B cell (primary cell): ENCODE results near the gene CSNK1G1. TPM values are rescaled to one million over a fixed set of nuclear protein-coding genes. Genes with fewer than 3 reads are reported as not detected.

Experiments
- ATAC-seq: fragments of 200-7000 bp; cut with Tn5 transposase; one replicate; pipeline ENCODE4 v1.10.0; 2021; ENCODE audit warnings: low read depth, mild to moderate bottlenecking, moderate number of reproducible peaks, moderate library complexity
- CTCF ChIA-PET: fragments of 350-600 bp; sonication (Branson Sonifier 250); formaldehyde crosslinking; loops from one replicate; lab custom pipeline; 2021; ENCODE audit warnings: antibody characterized with exemption, inconsistent platforms; lab: Charles Lee
- POLR2A ChIA-PET: fragments of 350-600 bp; sonication (Branson Sonifier 250); formaldehyde crosslinking; loops from one replicate; lab custom pipeline; 2021; ENCODE audit warnings: antibody characterized with exemption; lab: Charles Lee
- DNase-seq: peaks from one replicate; pipeline ENCODE4 v3.0.0; 2013
- H2AFZ ChIP-seq: 2 replicates; pipeline ENCODE4 v1.6.1; 2012; ENCODE audit warnings: mild to moderate bottlenecking, low read depth, low read length; ENCODE audit not compliant: insufficient read depth, poor library complexity, severe bottlenecking
- H3K27ac ChIP-seq, 2 donors: 1 replicate in 1 of 2; 2 replicates in 1 of 2; pipeline ENCODE4 v1.5.1; 2012 to 2013; ENCODE audit warnings: low read length in 2 of 2, mild to moderate bottlenecking in 2 of 2, moderate library complexity in 1 of 2
- H3K27me3 ChIP-seq, 4 experiments: fragments of 200-600 bp in 1 of 4; sonication (generic) in 1 of 4; replicated peaks in 1 of 4; 1 replicate in 2 of 4; 2 replicates in 2 of 4; pipeline versions ENCODE4 v1.6.1 to v1.7.0; 2013 to 2016; ENCODE audit warnings: low read length in 3 of 4, mild to moderate bottlenecking in 2 of 4, mixed read lengths in 1 of 4, moderate library complexity in 1 of 4; ENCODE audit not compliant: insufficient read depth in 4 of 4, control insufficient read depth in 3 of 4; ENCODE audit errors: control extremely low read depth in 1 of 4
- H3K36me3 ChIP-seq, 2 experiments: replicated peaks in 1 of 2; 1 replicate in 1 of 2; 2 replicates in 1 of 2; pipeline versions ENCODE4 v1.6.1 to v1.7.1; 2013; ENCODE audit warnings: low read length in 1 of 2; ENCODE audit not compliant: insufficient read depth in 2 of 2, control insufficient read depth in 1 of 2; ENCODE audit errors: control extremely low read depth in 1 of 2, extremely low read depth in 1 of 2
- H3K4me1 ChIP-seq, 2 donors: fragments of 200-600 bp in 1 of 2; sonication (generic) in 1 of 2; 1 replicate in 1 of 2; 2 replicates in 1 of 2; pipeline versions ENCODE4 v1.5.1 to v1.6.1; 2013 to 2017; ENCODE audit warnings: low read length in 2 of 2; ENCODE audit not compliant: control insufficient read depth in 2 of 2, insufficient read depth in 2 of 2
- H3K4me2 ChIP-seq: replicated peaks from 2 replicates; pipeline ENCODE3; 2012; ENCODE audit warnings: mild to moderate bottlenecking, low read depth, low read length; ENCODE audit not compliant: poor library complexity, severe bottlenecking
- H3K4me3 ChIP-seq, 5 experiments: fragments of 200-600 bp in 1 of 5; sonication (generic) in 1 of 5; 1 replicate in 3 of 5; 2 replicates in 2 of 5; pipeline versions ENCODE4 v1.5.1 to v1.7.0; 2011 to 2016; ENCODE audit warnings: low read length in 4 of 5, mild to moderate bottlenecking in 4 of 5, low read depth in 2 of 5, control low read depth in 1 of 5, moderate library complexity in 1 of 5; ENCODE audit not compliant: insufficient read depth in 1 of 5; ENCODE audit errors: control extremely low read depth in 1 of 5, extremely low read depth in 1 of 5
- H3K79me2 ChIP-seq: fragments of 200-600 bp; sonication (generic); one replicate; pipeline ENCODE4 v1.6.0; 2016; ENCODE audit warnings: low read length; ENCODE audit not compliant: control insufficient read depth, insufficient read depth
- H3K9ac ChIP-seq: fragments of 200-600 bp; sonication (generic); 2 replicates; pipeline ENCODE4 v1.6.1; 2017; ENCODE audit warnings: mild to moderate bottlenecking, low read length, moderate library complexity
- H3K9me3 ChIP-seq, 3 donors: one replicate each; pipeline versions ENCODE4 v1.6.1 to v1.7.1; 2013; ENCODE audit warnings: low read length in 2 of 3; ENCODE audit not compliant: control insufficient read depth in 2 of 3, insufficient read depth in 1 of 3; ENCODE audit errors: control extremely low read depth in 1 of 3
- H4K20me1 ChIP-seq: 2 replicates; pipeline ENCODE4 v1.6.0; 2012; ENCODE audit warnings: mild to moderate bottlenecking, low read length; ENCODE audit not compliant: insufficient read depth, control insufficient read depth, poor library complexity, severe bottlenecking
- H3K27ac Mint-ChIP-seq: one replicate; pipeline ENCODE4 v1.8.0; 2021; ENCODE audit warnings: mixed read lengths
- H3K27me3 Mint-ChIP-seq: one replicate; pipeline ENCODE4 v1.8.0; 2021; ENCODE audit warnings: mixed read lengths
- H3K4me1 Mint-ChIP-seq: one replicate; pipeline ENCODE4 v1.8.0; 2021; ENCODE audit warnings: mixed read lengths
- H3K4me3 Mint-ChIP-seq: one replicate; pipeline ENCODE4 v1.8.0; 2021; ENCODE audit warnings: mixed read lengths
- H3K9me3 Mint-ChIP-seq: one replicate; pipeline ENCODE4 v1.8.0; 2022; ENCODE audit warnings: mixed read lengths; ENCODE audit not compliant: insufficient read depth
- EZH2 ChIP-seq: IDR thresholded peaks from 2 replicates; pipeline ENCODE4 v1.6.1; 2012; ENCODE audit warnings: borderline replicate concordance, low read depth, mild to moderate bottlenecking, moderate library complexity, low read length; ENCODE audit not compliant: insufficient read depth, poor library complexity, severe bottlenecking
- WGBS: methylation state at CpG from one replicate; pipeline ENCODE4 v1.1.5; 2013; ENCODE audit warnings: missing lambda C conversion rate; ENCODE audit not compliant: insufficient coverage; 5-methylcytosine and 5-hydroxymethylcytosine counted together
- intact Hi-C: fragments of 100-400 bp; cut with micrococcal nuclease; formaldehyde crosslinking; loops from one replicate; pipeline ENCODE4 v1.10.0; 2022
- polyA plus RNA-seq: library from polyadenylated mRNA; depleted of rRNA; stranded (reverse); fragments of >200 nt; gene quantifications from 2 replicates; pipeline ENCODE4 v1.2.3, GENCODE V29; 2012
- total RNA-seq, 2 donors: library from RNA; stranded (reverse); fragments of 120-200 nt in 1 of 2; gene quantifications; 1 replicate in 1 of 2; 2 replicates in 1 of 2; pipeline versions ENCODE4 v1.2.3 to v1.2.4, GENCODE V29; 2013 to 2022
- TF ChIP-seq, protein P1 (sequence below): fragments of 200-600 bp; IDR thresholded peaks from one replicate; pipeline ENCODE4 v1.8.0; 2022; ENCODE audit warnings: antibody characterized with exemption, mild to moderate bottlenecking

Gene CSNK1G1
- total and polyA plus RNA-seq, 2 donors (not counting 1 experiment from before 2014, with no cell fraction given) = 5.2 to 40.3 TPM

DNA sequence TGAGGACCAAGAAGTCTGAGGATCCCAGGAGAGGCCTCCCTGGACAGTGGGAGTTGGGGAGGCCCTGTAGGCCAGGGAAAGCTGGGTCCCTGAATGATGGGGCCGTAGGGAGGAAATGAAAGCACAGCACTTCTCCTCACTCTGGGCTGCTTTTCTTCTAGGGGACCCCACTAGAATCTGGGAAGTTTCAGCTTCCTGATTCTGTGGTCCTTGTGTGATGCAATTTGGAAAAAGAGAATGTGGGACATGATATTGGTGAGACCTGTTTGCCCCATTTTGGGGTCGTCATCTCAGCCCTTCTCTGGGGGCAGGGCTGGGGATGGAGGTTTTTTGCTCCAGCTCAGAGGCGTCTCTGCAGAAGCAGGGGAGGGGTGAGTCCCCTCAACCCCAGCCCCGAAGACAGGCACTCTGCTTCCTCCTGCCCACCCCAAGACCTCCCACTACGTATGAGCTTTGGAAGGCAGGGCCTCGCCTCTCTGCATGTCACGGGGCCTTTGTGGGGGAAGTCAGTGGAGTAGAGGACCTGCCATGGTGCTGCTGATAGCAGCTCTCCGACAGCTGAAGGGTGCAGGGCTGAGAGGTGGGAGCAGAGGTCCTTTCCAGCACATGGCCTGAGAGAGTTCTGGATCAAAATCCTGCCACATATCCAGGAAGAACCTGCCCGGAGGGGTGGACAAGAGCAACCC is 205.9 kb downstream of the CSNK1G1 start:
- intact Hi-C loops = loop anchor here (5.0 kb wide), 1 partner anchor 318 kb away; the partner anchor contains the start of gene HERC1
- Histone ChIP-seq H3K9me3 (no peaks in the 10 kb centered on the region), H3K4me1 (peaks cover 30 to 51% of the 10 kb centered on the region in 2 donors), H3K4me3 (no peak overlapping the region), H3K4me2 (peak overlapping the region; percentile 87), H2AFZ (no peak overlapping the region), H4K20me1 (peaks cover 43% of the 10 kb centered on the region), H3K9ac (no peak overlapping the region), H3K36me3 (peaks cover 1 to 30% of the 10 kb centered on the region in 2 experiments), H3K27me3 (no peaks in the 10 kb centered on the region), H3K27ac (peak overlapping the region in 1 of 2 donors; percentile 21), H3K79me2 (peaks cover 30% of the 10 kb centered on the region)
- 53% methylated on average over 2 of the region's 9 CpGs for WGBS
- Mint-ChIP-seq H3K27me3 (no peaks in the 10 kb centered on the region), H3K4me1 (peaks cover 48% of the 10 kb centered on the region), H3K9me3 (no peaks in the 10 kb centered on the region), H3K27ac (peak overlapping the region; percentile 74), H3K4me3 (peak overlapping the region; percentile 90)
- TF ChIP-seq, protein P1, sequence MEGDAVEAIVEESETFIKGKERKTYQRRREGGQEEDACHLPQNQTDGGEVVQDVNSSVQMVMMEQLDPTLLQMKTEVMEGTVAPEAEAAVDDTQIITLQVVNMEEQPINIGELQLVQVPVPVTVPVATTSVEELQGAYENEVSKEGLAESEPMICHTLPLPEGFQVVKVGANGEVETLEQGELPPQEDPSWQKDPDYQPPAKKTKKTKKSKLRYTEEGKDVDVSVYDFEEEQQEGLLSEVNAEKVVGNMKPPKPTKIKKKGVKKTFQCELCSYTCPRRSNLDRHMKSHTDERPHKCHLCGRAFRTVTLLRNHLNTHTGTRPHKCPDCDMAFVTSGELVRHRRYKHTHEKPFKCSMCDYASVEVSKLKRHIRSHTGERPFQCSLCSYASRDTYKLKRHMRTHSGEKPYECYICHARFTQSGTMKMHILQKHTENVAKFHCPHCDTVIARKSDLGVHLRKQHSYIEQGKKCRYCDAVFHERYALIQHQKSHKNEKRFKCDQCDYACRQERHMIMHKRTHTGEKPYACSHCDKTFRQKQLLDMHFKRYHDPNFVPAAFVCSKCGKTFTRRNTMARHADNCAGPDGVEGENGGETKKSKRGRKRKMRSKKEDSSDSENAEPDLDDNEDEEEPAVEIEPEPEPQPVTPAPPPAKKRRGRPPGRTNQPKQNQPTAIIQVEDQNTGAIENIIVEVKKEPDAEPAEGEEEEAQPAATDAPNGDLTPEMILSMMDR = no peak
- no peak for TF ChIP-seq EZH2
- CTCF ChIA-PET = interaction anchor here (0.6 to 2.5 kb wide), 6 partner anchors 12 to 398 kb away, joined by 3 to 11 read pairs (median 5); no protein-coding TSS in a partner anchor
- no peak for ATAC-seq
- POLR2A ChIA-PET = interaction anchor here (2.0 to 3.9 kb wide), 2 partner anchors 13 to 54 kb away, joined by 5 to 55 read pairs; partner anchors contain the start of genes PPIB and SNX1
- peak; percentile 47 for DNase-seq

DNA sequence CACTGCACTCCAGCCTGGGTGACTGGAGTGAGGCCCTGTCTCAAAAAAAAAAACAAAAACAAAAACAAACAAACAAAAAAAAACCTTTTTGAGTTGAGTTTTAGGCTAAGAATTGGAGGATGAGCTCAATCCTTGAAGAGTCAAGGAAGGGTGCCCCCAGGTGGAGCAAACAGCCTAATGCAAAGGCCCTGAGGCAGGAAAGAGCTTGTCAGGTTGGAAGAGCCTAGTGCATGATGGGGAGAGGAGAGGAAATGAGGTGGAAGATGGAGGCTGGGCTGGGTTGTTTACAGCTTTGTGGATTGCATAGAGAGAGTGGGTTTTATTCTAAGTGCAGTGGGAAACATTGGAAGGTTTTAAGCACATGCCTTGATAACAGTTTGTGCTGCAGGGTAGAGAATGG is 206.5 kb downstream of the CSNK1G1 start:
- CTCF ChIA-PET = interaction anchor here (0.6 to 2.5 kb wide), 7 partner anchors 12 to 397 kb away, joined by 3 to 11 read pairs (median 5); no protein-coding TSS in a partner anchor
- TF ChIP-seq, protein P1 = no peak
- TF ChIP-seq EZH2 = no peak
- intact Hi-C loops = no loop called here
- no peak overlapping the region for H2AFZ ChIP-seq
- POLR2A ChIA-PET = no interaction called here
- no peaks in the 10 kb centered on the region for H3K27me3 ChIP-seq
- peak overlapping the region; percentile 90 for H3K4me3 Mint-ChIP-seq
- no peaks in the 10 kb centered on the region for H3K9me3 Mint-ChIP-seq
- no peak for ATAC-seq
- peaks cover 1 to 27% of the 10 kb centered on the region in 2 experiments for H3K36me3 ChIP-seq
- peaks cover 52% of the 10 kb centered on the region for H3K4me1 Mint-ChIP-seq
- no peaks in the 10 kb centered on the region for H3K27me3 Mint-ChIP-seq
- H3K27ac ChIP-seq = peak overlapping the region in 1 of 2 donors; percentile 21
- H4K20me1 ChIP-seq = peaks cover 40% of the 10 kb centered on the region
- H3K4me1 ChIP-seq = peaks cover 32 to 54% of the 10 kb centered on the region in 2 donors
- no peak overlapping the region for H3K4me3 ChIP-seq
- H3K9me3 ChIP-seq = no peaks in the 10 kb centered on the region
- H3K79me2 ChIP-seq = peaks cover 29% of the 10 kb centered on the region
- H3K27ac Mint-ChIP-seq = peak overlapping the region; percentile 74
- no peak for DNase-seq
- no peak overlapping the region for H3K9ac ChIP-seq
- peak overlapping the region; percentile 87 for H3K4me2 ChIP-seq
